Thoracic aorta (tissue), 2 donors: ENCODE measurements around the gene USP34. TPM values are rescaled to one million over a fixed set of nuclear protein-coding genes. Genes with fewer than 3 reads are reported as not detected.
"Not testable (repeated sequence)": the region's sequence is repeated elsewhere in the genome, so short reads cannot be mapped to it uniquely, and the experiment has no call there.

ENCODE experiments used
- ATAC-seq: fragments of 150-250 bp; one replicate; pipeline ENCODE4 v1.8.0; 2017; ENCODE audit warnings: low read depth; ENCODE audit not compliant: insufficient number of reproducible peaks, low FRiP score
- DNase-seq: peaks from one replicate; pipeline ENCODE4 v3.0.0-alpha.2; 2020; ENCODE audit warnings: low spot score
- H3K27ac ChIP-seq, 2 donors: fragments of 200-600 bp; sonication (generic); 1 replicate in 1 of 2; 2 replicates in 1 of 2; pipeline ENCODE4 v1.5.1; 2016; ENCODE audit warnings: mild to moderate bottlenecking in 2 of 2, moderate library complexity in 2 of 2
- H3K27me3 ChIP-seq: fragments of 200-600 bp; sonication (generic); replicated peaks from 2 replicates; pipeline ENCODE4 v1.6.0; 2016; ENCODE audit warnings: mild to moderate bottlenecking; ENCODE audit not compliant: insufficient read depth
- H3K36me3 ChIP-seq: fragments of 200-600 bp; sonication (generic); one replicate; pipeline ENCODE4 v1.5.1; 2016
- H3K4me1 ChIP-seq, 2 donors: fragments of 200-600 bp; sonication (generic); 1 replicate in 1 of 2; 2 replicates in 1 of 2; pipeline versions ENCODE4 v1.5.1 to v1.6.0; 2016; ENCODE audit warnings: low read depth in 2 of 2, mild to moderate bottlenecking in 1 of 2; ENCODE audit not compliant: control insufficient read depth in 1 of 2
- H3K4me3 ChIP-seq: fragments of 200-600 bp; sonication (generic); 2 replicates; pipeline ENCODE4 v1.5.1; 2016; ENCODE audit warnings: mild to moderate bottlenecking
- H3K9me3 ChIP-seq: fragments of 200-600 bp; sonication (generic); 2 replicates; pipeline ENCODE4 v1.5.1; 2016
- CTCF ChIP-seq: fragments of 200-600 bp; sonication (generic); IDR thresholded peaks from one replicate; pipeline ENCODE4 v1.5.1; 2019; ENCODE audit warnings: antibody characterized with exemption
- total RNA-seq, 2 donors: library from RNA; depleted of rRNA; stranded (reverse); fragments of >200 nt; gene quantifications; one replicate each; pipeline versions ENCODE4 v1.1.0 to v1.2.3, GENCODE V29; 2016

The USP34 gene
- total RNA-seq, 2 donors from 2014 or later: 88.0 to 191 TPM

- H3K9me3 ChIP-seq: no peaks in the 10 kb centered on the region
- H3K27me3 ChIP-seq: no peaks in the 10 kb centered on the region
- H3K36me3 ChIP-seq: no peaks in the 10 kb centered on the region
- no peak for TF ChIP-seq CTCF
- ATAC-seq (no peak), DNase-seq (no peak)
- H3K4me3 ChIP-seq: no peak overlapping the region
- no peak overlapping the region for H3K27ac ChIP-seq
- H3K4me1 ChIP-seq: no peaks in the 10 kb centered on the region
Measured at GRCh38 chr2:61405813-61406212, 65.1 kb downstream of the USP34 start.

- no peaks in the 10 kb centered on the region for H3K36me3 ChIP-seq
- no peaks in the 10 kb centered on the region for H3K4me1 ChIP-seq
- no peaks in the 10 kb centered on the region for H3K27me3 ChIP-seq
- TF ChIP-seq CTCF: no peak
- no peak for DNase-seq
- no peaks in the 10 kb centered on the region for H3K9me3 ChIP-seq
- no peak overlapping the region for H3K27ac ChIP-seq
- no peak overlapping the region for H3K4me3 ChIP-seq
- ATAC-seq: no peak
Measured at GRCh38 chr2:61404438-61404837, 66.4 kb downstream of the USP34 start.

GRCh38 chr2:61398413-61398812 is 72.5 kb downstream of the USP34 start:
- no peaks in the 10 kb centered on the region for H3K36me3 ChIP-seq
- no peaks in the 10 kb centered on the region for H3K9me3 ChIP-seq
- no peak overlapping the region for H3K27ac ChIP-seq
- DNase-seq (no peak), ATAC-seq (no peak)
- no peaks in the 10 kb centered on the region for H3K4me1 ChIP-seq
- H3K27me3 ChIP-seq: no peaks in the 10 kb centered on the region
- H3K4me3 ChIP-seq: no peak overlapping the region
- no peak for TF ChIP-seq CTCF

GRCh38 chr2:61396005-61396404 is 74.9 kb downstream of the USP34 start:
- Histone ChIP-seq H3K9me3 (no peaks in the 10 kb centered on the region), H3K4me3 (no peak overlapping the region), H3K36me3 (no peaks in the 10 kb centered on the region), H3K27ac (no peak overlapping the region), H3K27me3 (no peaks in the 10 kb centered on the region), H3K4me1 (no peaks in the 10 kb centered on the region)
- TF ChIP-seq CTCF: no peak
- DNase-seq: no peak
- no peak for ATAC-seq

- H3K9me3 ChIP-seq, H3K36me3 ChIP-seq: not testable (repeated sequence)
Measured at GRCh38 chr2:61387588-61387987, 83.3 kb downstream of the USP34 start.

GRCh38 chr2:61380882-61381197 is 90.0 kb downstream of the USP34 start:
- Histone ChIP-seq H3K27ac (peak overlapping the region in 1 of 2 donors; percentile 1), H3K4me1 (peaks cover 0 to 12% of the 10 kb centered on the region in 2 donors), H3K36me3 (peaks cover 19% of the 10 kb centered on the region)
- not testable (repeated sequence) for H3K27me3 ChIP-seq, DNase-seq, H3K4me3 ChIP-seq, H3K9me3 ChIP-seq, ATAC-seq

More at GRCh38 chr2:61387588-61387987, 83.3 kb downstream of the USP34 start:
- not testable (repeated sequence) for H3K27me3 ChIP-seq, H3K4me1 ChIP-seq, H3K27ac ChIP-seq, H3K4me3 ChIP-seq, DNase-seq, ATAC-seq
